ENCODE results near the gene XRCC6. TPM values are rescaled to one million over a fixed set of nuclear protein-coding genes. Genes with fewer than 3 reads are reported as not detected.

XRCC6 gene
- total RNA-seq, 4 donors from 2014 or later: 119 to 151 (median 127) TPM

DNA sequence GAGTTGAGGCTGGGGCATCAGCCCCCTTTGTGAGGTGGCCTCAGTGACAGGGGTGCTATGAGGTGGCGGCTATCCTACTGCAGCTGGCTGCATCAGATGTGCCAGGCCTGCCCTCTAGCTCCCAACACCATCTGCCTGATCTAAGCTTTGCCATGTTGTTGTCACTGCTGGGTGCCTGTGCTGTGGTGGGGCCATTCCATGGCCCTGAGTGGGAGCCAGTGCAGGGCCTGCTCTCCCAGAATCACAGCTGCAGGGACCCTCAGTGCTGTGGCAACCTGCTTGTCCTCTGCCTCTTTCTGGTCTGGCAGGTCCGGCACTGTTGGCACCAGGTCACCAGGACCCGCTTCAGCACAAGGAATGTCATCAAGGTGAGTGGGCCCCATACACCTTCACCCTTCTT is 69.4 kb downstream of the XRCC6 start:
- TF ChIP-seq POLR2A (IDR thresholded peaks at IDR 0.05): no peak
- TF ChIP-seq, protein P1, sequence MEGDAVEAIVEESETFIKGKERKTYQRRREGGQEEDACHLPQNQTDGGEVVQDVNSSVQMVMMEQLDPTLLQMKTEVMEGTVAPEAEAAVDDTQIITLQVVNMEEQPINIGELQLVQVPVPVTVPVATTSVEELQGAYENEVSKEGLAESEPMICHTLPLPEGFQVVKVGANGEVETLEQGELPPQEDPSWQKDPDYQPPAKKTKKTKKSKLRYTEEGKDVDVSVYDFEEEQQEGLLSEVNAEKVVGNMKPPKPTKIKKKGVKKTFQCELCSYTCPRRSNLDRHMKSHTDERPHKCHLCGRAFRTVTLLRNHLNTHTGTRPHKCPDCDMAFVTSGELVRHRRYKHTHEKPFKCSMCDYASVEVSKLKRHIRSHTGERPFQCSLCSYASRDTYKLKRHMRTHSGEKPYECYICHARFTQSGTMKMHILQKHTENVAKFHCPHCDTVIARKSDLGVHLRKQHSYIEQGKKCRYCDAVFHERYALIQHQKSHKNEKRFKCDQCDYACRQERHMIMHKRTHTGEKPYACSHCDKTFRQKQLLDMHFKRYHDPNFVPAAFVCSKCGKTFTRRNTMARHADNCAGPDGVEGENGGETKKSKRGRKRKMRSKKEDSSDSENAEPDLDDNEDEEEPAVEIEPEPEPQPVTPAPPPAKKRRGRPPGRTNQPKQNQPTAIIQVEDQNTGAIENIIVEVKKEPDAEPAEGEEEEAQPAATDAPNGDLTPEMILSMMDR (IDR thresholded peaks at IDR 0.05): no peak
- Histone ChIP-seq H3K4me3 (no peak overlapping the region), H3K4me1 (peaks cover 0 to 20% (median 5%) of the 10 kb centered on the region in 4 donors), H3K36me3 (peaks cover 0 to 9% (median 0%) of the 10 kb centered on the region in 3 donors), H3K9me3 (no peaks in the 10 kb centered on the region), H3K27ac (peak overlapping the region in 1 of 4 donors; percentile 11), H3K27me3 (no peaks in the 10 kb centered on the region)
- DNase-seq: no peak

DNA sequence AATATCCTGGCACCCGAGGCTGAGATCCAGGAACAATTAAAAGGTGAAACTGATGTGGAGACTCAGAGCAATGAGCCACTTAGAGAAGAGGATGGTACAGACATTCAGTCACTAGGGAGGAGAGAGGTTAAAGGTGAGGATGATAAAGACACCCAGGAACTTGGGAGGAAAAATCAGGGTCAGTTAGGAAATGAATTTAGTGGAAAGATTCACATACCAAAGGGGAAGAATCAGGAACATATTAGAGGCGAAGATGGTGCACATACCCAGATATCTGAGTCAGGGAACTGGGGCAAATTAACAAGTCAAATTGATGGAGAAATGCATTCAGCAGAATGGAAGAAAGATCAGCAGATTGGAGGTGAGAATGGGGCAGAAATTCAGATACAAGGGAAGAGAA is 74.1 kb downstream of the XRCC6 start:
- no peaks in the 10 kb centered on the region for H3K9me3 ChIP-seq
- no peak overlapping the region for H3K27ac ChIP-seq
- peaks cover 0 to 20% (median 4%) of the 10 kb centered on the region in 4 donors for H3K4me1 ChIP-seq
- TF ChIP-seq, protein P1 (IDR thresholded peaks at IDR 0.05): no peak
- TF ChIP-seq POLR2A (IDR thresholded peaks at IDR 0.05): no peak
- H3K4me3 ChIP-seq: no peak overlapping the region
- DNase-seq: no peak
- H3K27me3 ChIP-seq: no peaks in the 10 kb centered on the region
- H3K36me3 ChIP-seq: peaks cover 0 to 9% (median 0%) of the 10 kb centered on the region in 3 donors

DNA sequence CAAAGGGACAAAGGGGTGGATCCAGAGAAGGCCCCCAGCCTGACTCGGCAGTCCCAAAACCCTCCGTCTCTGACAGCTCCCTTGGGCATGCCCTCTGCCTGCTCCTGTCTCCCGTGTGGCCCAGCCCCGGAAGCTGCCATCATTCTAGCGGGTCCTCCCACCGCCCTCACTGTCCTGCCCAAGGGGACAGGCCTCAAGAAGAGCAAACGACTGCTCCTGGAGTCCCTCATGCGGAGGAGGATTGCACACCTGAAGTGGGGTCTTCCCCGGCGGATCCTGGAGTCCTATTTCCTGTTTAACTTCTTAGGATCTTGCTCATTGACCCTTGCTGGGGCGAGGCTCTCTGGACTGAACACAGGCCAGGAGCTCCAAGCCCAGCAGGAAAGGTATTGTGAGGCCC is 75.6 kb downstream of the XRCC6 start:
- Histone ChIP-seq H3K9me3 (no peaks in the 10 kb centered on the region), H3K4me3 (no peak overlapping the region), H3K27me3 (no peaks in the 10 kb centered on the region), H3K27ac (peak overlapping the region in 2 of 4 donors; percentile 36 to 39), H3K4me1 (peaks cover 0 to 20% (median 4%) of the 10 kb centered on the region in 4 donors), H3K36me3 (peaks cover 0 to 9% (median 0%) of the 10 kb centered on the region in 3 donors)
- no peak for DNase-seq
- TF ChIP-seq POLR2A (IDR thresholded peaks at IDR 0.05): no peak
- TF ChIP-seq, protein P1 (IDR thresholded peaks at IDR 0.05): no peak

DNA sequence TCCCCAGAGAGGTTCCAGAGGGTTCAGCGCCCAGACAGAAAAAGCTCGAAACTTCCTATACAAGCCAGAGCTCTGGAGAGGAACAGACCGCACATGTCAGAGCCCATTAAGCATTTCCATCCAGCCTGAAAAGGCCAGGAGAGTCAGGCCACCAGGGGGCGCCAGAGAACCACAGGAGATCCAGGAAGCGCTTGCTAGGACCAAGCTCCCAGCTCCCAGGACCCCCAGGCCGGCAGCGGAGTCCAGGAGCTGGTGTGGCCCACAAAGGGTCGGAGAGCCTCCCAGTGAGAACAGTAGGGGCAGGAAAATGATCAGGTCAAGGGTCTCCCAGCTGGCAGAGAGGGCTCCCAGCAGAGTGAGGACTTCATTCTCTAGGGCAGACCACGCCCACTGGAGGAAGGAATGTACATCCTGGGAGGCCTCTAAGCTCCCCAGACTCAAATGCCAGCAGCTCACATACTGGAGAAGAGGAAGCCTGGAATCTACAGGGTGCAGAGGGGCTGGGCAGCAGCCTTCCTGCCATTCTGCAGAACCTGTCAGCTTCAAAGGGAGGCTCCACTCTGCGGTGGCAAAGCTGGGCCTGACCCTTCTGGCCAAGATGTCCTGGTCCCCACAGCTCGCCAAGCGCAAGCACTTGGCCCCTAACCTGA is 76.2 kb downstream of the XRCC6 start:
- Histone ChIP-seq H3K36me3 (peaks cover 0 to 9% (median 0%) of the 10 kb centered on the region in 3 donors), H3K27me3 (no peaks in the 10 kb centered on the region), H3K27ac (peak overlapping the region in 2 of 4 donors; percentile 36 to 39), H3K4me3 (peak overlapping the region in 2 of 4 donors; percentile 34 to 37), H3K4me1 (peaks cover 0 to 20% (median 4%) of the 10 kb centered on the region in 4 donors), H3K9me3 (no peaks in the 10 kb centered on the region)
- DNase-seq: peak; percentile 97 to 98 (median 97)
- TF ChIP-seq POLR2A (IDR thresholded peaks at IDR 0.05): peak in 1 of 2 donors; percentile 11
- TF ChIP-seq, protein P1 (IDR thresholded peaks at IDR 0.05): peak; percentile 94 to 99 (median 96)

DNA sequence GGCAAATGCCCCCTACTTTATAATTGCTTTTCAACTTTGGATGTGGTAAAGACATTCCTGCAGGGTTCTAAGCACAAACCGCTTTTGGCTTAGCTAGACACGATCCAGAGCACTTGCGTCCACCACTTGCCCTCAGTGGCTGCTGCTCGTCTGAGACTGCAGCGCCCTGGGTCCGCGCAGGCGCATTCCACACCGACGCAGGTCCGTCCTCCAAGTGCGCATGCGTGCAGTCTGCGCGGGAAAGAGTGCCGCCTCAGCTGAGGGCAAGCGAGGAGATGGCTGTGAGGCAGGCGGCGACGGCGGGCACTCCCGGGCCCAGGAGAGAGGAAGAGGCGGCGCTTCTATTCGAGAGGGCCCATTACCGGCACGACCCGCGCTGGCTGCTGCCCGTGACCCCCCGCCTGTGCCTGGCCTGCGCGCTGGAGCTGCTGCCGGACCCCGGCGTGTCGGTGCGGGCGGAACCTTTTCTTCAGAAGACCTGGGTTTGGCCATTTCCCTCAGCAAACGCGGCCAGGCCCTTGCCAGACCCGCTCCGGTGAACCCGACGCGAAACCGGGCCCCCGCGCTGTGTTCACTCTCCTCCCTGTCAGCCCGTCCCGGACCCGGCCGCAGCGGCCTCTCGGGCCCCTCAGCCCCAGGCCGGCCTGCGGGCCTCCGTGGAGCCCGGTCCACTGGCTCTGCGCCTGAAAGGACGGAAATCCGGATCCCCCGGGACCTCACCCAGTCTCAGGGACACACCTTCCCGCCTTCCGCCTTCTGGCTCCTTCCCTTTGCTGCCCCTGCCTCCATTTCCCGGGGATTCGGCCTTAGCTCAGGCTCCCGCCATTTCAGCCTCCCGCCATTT is 78.4 kb downstream of the XRCC6 start, which contains the start of gene MEI1:
MEI1 (plus strand) TSS at position 240 of the 844 bp plus-strand sequence; CDS start at position 276, 36 bp downstream.
- Histone ChIP-seq H3K4me3 (peak within 1 kb of the TSS in 1 of 4 donors; percentile 22), H3K27ac (no peak within 1 kb of the TSS), H3K9me3 (no peaks in the 10 kb centered on the region), H3K27me3 (no peaks in the 10 kb centered on the region), H3K36me3 (no peaks in the 10 kb centered on the region), H3K4me1 (peaks cover 0 to 20% (median 4%) of the 10 kb centered on the region in 4 donors)
- TF ChIP-seq, protein P1 (IDR thresholded peaks at IDR 0.05): no peak
- no peak for TF ChIP-seq POLR2A (IDR thresholded peaks at IDR 0.05)
- DNase-seq: peak; percentile 79 to 93 (median 83)

Data from Peyer's patch (tissue), 4 donors.